Right lobe of liver (tissue), 6 donors: ENCODE results near the gene HIVEP2. TPM values are rescaled to one million over a fixed set of nuclear protein-coding genes. Genes with fewer than 3 reads are reported as not detected.

Experiments used
- ATAC-seq, 4 donors: fragments of 200-7000 bp; cut with Tn5 transposase; one replicate each; pipeline ENCODE4 v1.9.1; 2020; ENCODE audit warnings: mild to moderate bottlenecking in 4 of 4, moderate library complexity in 4 of 4
- DNase-seq, 3 donors: peaks; one replicate each; pipeline ENCODE4 v3.0.0-alpha.2; 2020
- H3K27ac ChIP-seq, 3 donors: fragments of 200-600 bp; one replicate each; pipeline ENCODE4 v1.8.0; 2022
- H3K27me3 ChIP-seq, 2 donors: fragments of 200-600 bp; one replicate each; pipeline ENCODE4 v1.8.0; 2022
- H3K36me3 ChIP-seq, 4 donors: fragments of 200-600 bp; sonication (generic) in 1 of 4; one replicate each; pipeline versions ENCODE4 v1.5.1 to v1.8.0; 2017 to 2022; ENCODE audit warnings: control low read depth in 1 of 4
- H3K4me1 ChIP-seq, 4 donors: fragments of 200-600 bp; sonication (generic) in 1 of 4; one replicate each; pipeline versions ENCODE4 v1.5.1 to v1.8.0; 2017 to 2022; ENCODE audit warnings: control low read depth in 1 of 4
- H3K4me3 ChIP-seq, 3 donors: fragments of 200-600 bp; one replicate each; pipeline ENCODE4 v1.8.0; 2022
- H3K9me3 ChIP-seq, 4 donors: fragments of 200-600 bp; sonication (generic) in 1 of 4; one replicate each; pipeline versions ENCODE4 v1.5.1 to v1.8.0; 2017 to 2022; ENCODE audit warnings: control low read depth in 1 of 4
- CTCF ChIP-seq, 4 donors: fragments of 200-600 bp in 3 of 4; fragments of 450-650 bp in 1 of 4; IDR thresholded peaks; one replicate each; pipeline versions ENCODE4 v1.5.1 to v1.8.0; 2016 to 2022; ENCODE audit warnings: antibody characterized with exemption in 4 of 4, mild to moderate bottlenecking in 2 of 4
- POLR2A ChIP-seq: fragments of 450-650 bp; IDR thresholded peaks from one replicate; pipeline ENCODE4 v1.6.1; 2017; ENCODE audit warnings: antibody characterized with exemption, mild to moderate bottlenecking
- WGBS: methylation state at CpG from one replicate; pipeline ENCODE4 v1.1.6; 2018; ENCODE audit warnings: low coverage, low lambda C conversion rate; ENCODE audit not compliant: insufficient coverage; ENCODE audit errors: missing lambda C conversion rate; 5-methylcytosine and 5-hydroxymethylcytosine counted together
- intact Hi-C, 2 donors: fragments of 100-400 bp; cut with DNase I; formaldehyde crosslinking; loops; one replicate each; pipeline versions ENCODE4 v1.11.2 to v1.14.1; 2022
- long read RNA-seq: library from polyadenylated mRNA; unstranded; transcript quantifications from one replicate; pipeline ENCODE4 v2.0.0, GENCODE V29; 2019
- total RNA-seq, 6 experiments: library from RNA; depleted of rRNA in 2 of 6; stranded (reverse); fragments of >200 nt in 2 of 6; fragmentation: NEBNext Ultra II Directional in 3 of 6; extraction: Animal tissue kit (Norgen Biotek cat#: 25700) in 3 of 6; gene quantifications; one replicate each; pipeline versions ENCODE4 v1.1.0 to v1.2.4, GENCODE V29; 2016 to 2023
- donor health status: DM: no; HTN: yes; CAD: no.
- donor health status: DM: no; HTN: no; CAD: no.
- donor health status: DM: no; HTN: no; CAD: no.
- donor health status: DM: no; HTN: yes; CAD: no.
- donor health status: DM: no; HTN: yes; CAD: no.

Gene HIVEP2
- total RNA-seq, result 1 to 10 TPM; 3.0 to 8.9 (median 5.1) TPM
- long read RNA-seq, partial matches to known transcripts, result 0 of 1 reads
- long read RNA-seq, other reads (novel, unspliced or antisense), result 1 of 1 reads

GRCh38 chr6:142945049-142945445 lies at the start of gene HIVEP2:
Gene HIVEP2 (minus strand): TSS chr6:142945176. CDS start chr6:142774738, 170,438 bp downstream.
- Histone ChIP-seq H3K4me3 (peak within 1 kb of the TSS; percentile 82 to 87 (median 84)), H3K4me1 (peaks cover 0 to 17% (median 6%) of the 10 kb centered on the region in 4 donors), H3K9me3 (no peaks in the 10 kb centered on the region), H3K27ac (peak within 1 kb of the TSS; percentile 99 to 100 (median 99)), H3K27me3 (no peaks in the 10 kb centered on the region), H3K36me3 (no peaks in the 10 kb centered on the region)
- TF ChIP-seq CTCF (IDR thresholded peaks at IDR 0.05) (peak in 1 of 4 donors; percentile 34), POLR2A (no peak)
- intact Hi-C loops, result no loop called here
- peak; percentile 95 to 96 (median 96) for DNase-seq
- ATAC-seq, result peak; percentile 52 to 67 (median 60)
- WGBS, result no CpG with 5 or more reads among the region's 50 CpGs

GRCh38 chr6:142993977-142994376 lies 49.0 kb upstream of the HIVEP2 start:
- ATAC-seq, result no peak
- DNase-seq, result no peak
- 80% methylated on average over 1 of the region's 7 CpGs for WGBS
- H3K36me3 ChIP-seq, result no peaks in the 10 kb centered on the region
- intact Hi-C loops, result no loop called here
- no peak overlapping the region for H3K4me3 ChIP-seq
- no peaks in the 10 kb centered on the region for H3K9me3 ChIP-seq
- H3K27ac ChIP-seq, result no peak overlapping the region
- H3K27me3 ChIP-seq, result no peaks in the 10 kb centered on the region
- TF ChIP-seq POLR2A, result no peak
- no peak for TF ChIP-seq CTCF (IDR thresholded peaks at IDR 0.05)
- H3K4me1 ChIP-seq, result no peaks in the 10 kb centered on the region

GRCh38 chr6:142987490-142987889 lies 42.5 kb upstream of the HIVEP2 start:
- no peak overlapping the region for H3K4me3 ChIP-seq
- no peak overlapping the region for H3K27ac ChIP-seq
- TF ChIP-seq CTCF (IDR thresholded peaks at IDR 0.05) (no peak), POLR2A (no peak)
- H3K36me3 ChIP-seq, result no peaks in the 10 kb centered on the region
- DNase-seq (no peak), ATAC-seq (no peak)
- no peaks in the 10 kb centered on the region for H3K4me1 ChIP-seq
- no peaks in the 10 kb centered on the region for H3K27me3 ChIP-seq
- intact Hi-C loops, result no loop called here
- H3K9me3 ChIP-seq, result no peaks in the 10 kb centered on the region

- H3K9me3 ChIP-seq, result no peaks in the 10 kb centered on the region
- no peak overlapping the region for H3K4me3 ChIP-seq
- DNase-seq, result no peak
- no peak overlapping the region for H3K27ac ChIP-seq
- intact Hi-C loops, result no loop called here
- H3K4me1 ChIP-seq, result no peaks in the 10 kb centered on the region
- no peaks in the 10 kb centered on the region for H3K27me3 ChIP-seq
- 44% methylated on average over 2 of the region's 2 CpGs for WGBS
- TF ChIP-seq POLR2A, result no peak
- TF ChIP-seq CTCF (IDR thresholded peaks at IDR 0.05), result no peak
- no peaks in the 10 kb centered on the region for H3K36me3 ChIP-seq
- ATAC-seq, result no peak
Observed at GRCh38 chr6:142985281-142985680, 40.3 kb upstream of the HIVEP2 start.

GRCh38 chr6:142984386-142984785 lies 39.4 kb upstream of the HIVEP2 start:
- H3K4me3 ChIP-seq, result no peak overlapping the region
- TF ChIP-seq POLR2A, result no peak
- TF ChIP-seq CTCF (IDR thresholded peaks at IDR 0.05), result no peak
- H3K9me3 ChIP-seq, result no peaks in the 10 kb centered on the region
- H3K4me1 ChIP-seq, result no peaks in the 10 kb centered on the region
- no peak for DNase-seq
- intact Hi-C loops, result no loop called here
- no peaks in the 10 kb centered on the region for H3K27me3 ChIP-seq
- H3K27ac ChIP-seq, result no peak overlapping the region
- H3K36me3 ChIP-seq, result no peaks in the 10 kb centered on the region
- no peak for ATAC-seq
- WGBS, result 89% methylated on average over 3 of the region's 3 CpGs
